ENCODE measurements around the gene RGS3.
A peak's percentile ranks its signal among the peaks of the same experiment; 100 is the strongest.

The RGS3 gene

DNA sequence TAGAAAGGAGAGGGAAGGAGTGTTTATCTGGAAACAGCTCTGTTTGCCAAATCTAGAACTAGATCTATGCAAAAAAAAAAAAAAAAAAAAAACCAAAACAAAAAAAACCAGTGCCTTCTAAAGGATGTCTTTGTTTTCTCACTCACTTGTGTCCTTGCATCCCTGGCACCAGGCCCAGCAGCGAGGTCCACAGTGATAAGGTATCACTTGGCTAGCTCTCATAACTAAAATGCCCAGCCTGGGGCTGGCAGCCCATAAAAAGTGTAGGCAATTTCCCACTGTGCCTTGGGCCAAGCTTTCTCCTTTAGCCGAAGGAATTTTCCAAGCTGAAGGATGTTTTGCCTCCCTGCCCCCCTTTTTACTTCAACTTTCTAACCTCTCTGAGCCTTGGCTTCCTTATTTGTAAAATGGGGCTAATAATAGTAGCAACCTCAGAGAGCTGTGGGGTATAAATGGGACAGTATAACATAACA lies 20.8 kb downstream of the RGS3 start:
- TF ChIP-seq SNAI2 (CRISPR knock-in tag; IDR thresholded peaks at IDR 0.05) (no peak), ZNF70 (CRISPR knock-in tag; IDR thresholded peaks at IDR 0.05) (peak; percentile 70; the same call in 1 of the 2 replicates)
- peak; percentile 63 for ATAC-seq

DNA sequence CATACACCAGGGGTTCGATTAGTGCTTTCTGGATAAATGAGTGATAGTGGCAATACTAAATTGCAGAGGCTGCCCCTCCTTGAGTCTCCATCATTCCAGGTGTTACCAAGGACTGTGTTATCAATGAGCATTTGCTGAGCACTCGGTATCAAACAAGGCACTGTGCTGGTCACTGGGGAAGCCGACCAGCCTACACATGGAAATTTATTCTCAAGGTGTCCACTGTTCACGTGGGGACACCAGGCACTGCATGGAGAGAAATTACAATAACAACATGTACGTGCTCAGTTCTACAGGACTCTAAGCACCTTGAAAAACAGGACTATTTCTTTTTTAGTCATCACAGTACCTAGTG lies 22.2 kb downstream of the RGS3 start:
- no peak; the same call in 2 of the 3 replicates for ATAC-seq
- no peak for TF ChIP-seq RARB (CRISPR knock-in tag; IDR thresholded peaks at IDR 0.05)
- no peak for TF ChIP-seq ARNTL (CRISPR knock-in tag; IDR thresholded peaks at IDR 0.05; ENCODE audit: borderline replicate concordance, low read depth)
- TF ChIP-seq ESRRG (CRISPR knock-in tag; IDR thresholded peaks at IDR 0.05): no peak
- TF ChIP-seq GLIS3 (CRISPR knock-in tag; IDR thresholded peaks at IDR 0.05): no peak
- TF ChIP-seq OSR1 (CRISPR knock-in tag; IDR thresholded peaks at IDR 0.05): no peak
- TF ChIP-seq, protein P1, sequence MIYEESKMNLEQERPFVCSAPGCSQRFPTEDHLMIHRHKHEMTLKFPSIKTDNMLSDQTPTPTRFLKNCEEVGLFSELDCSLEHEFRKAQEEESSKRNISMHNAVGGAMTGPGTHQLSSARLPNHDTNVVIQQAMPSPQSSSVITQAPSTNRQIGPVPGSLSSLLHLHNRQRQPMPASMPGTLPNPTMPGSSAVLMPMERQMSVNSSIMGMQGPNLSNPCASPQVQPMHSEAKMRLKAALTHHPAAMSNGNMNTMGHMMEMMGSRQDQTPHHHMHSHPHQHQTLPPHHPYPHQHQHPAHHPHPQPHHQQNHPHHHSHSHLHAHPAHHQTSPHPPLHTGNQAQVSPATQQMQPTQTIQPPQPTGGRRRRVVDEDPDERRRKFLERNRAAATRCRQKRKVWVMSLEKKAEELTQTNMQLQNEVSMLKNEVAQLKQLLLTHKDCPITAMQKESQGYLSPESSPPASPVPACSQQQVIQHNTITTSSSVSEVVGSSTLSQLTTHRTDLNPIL (CRISPR knock-in tag; IDR thresholded peaks at IDR 0.05; ENCODE audit: low read depth): no peak
- no peak for TF ChIP-seq ZFP3 (CRISPR knock-in tag; IDR thresholded peaks at IDR 0.05)
- TF ChIP-seq SNAI2 (CRISPR knock-in tag; IDR thresholded peaks at IDR 0.05): no peak
- TF ChIP-seq ZNF70 (CRISPR knock-in tag; IDR thresholded peaks at IDR 0.05): no peak
- TF ChIP-seq ZNF8 (CRISPR knock-in tag; IDR thresholded peaks at IDR 0.05): no peak
- TF ChIP-seq ZC3H10 (CRISPR knock-in tag; IDR thresholded peaks at IDR 0.05): no peak
- no peak for TF ChIP-seq TCF4 (CRISPR knock-in tag; IDR thresholded peaks at IDR 0.05; ENCODE audit: borderline replicate concordance)

DNA sequence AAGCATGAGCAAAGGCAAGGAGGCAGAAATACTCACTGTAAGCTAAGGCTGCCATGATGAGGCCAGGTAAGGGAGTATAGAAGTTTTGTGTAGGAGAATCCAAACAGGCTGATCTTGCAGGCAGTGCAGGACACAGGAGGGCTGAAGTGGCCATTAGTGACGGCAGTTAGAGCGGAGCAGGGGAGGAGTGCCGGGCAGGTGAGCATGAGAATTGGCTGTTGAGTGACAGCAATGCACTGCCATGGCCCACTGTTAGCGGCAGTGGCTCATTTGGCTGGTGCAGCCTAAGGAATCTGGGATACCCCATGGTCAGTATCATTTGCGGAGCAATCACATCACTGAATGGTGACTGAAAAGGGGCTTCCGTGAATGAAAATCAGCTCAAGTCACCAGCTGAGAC lies 22.8 kb downstream of the RGS3 start:
- TF ChIP-seq, protein P2, sequence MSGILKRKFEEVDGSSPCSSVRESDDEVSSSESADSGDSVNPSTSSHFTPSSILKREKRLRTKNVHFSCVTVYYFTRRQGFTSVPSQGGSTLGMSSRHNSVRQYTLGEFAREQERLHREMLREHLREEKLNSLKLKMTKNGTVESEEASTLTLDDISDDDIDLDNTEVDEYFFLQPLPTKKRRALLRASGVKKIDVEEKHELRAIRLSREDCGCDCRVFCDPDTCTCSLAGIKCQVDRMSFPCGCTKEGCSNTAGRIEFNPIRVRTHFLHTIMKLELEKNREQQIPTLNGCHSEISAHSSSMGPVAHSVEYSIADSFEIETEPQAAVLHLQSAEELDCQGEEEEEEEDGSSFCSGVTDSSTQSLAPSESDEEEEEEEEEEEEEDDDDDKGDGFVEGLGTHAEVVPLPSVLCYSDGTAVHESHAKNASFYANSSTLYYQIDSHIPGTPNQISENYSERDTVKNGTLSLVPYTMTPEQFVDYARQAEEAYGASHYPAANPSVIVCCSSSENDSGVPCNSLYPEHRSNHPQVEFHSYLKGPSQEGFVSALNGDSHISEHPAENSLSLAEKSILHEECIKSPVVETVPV (CRISPR knock-in tag; IDR thresholded peaks at IDR 0.05): no peak
- TF ChIP-seq RARB (CRISPR knock-in tag; IDR thresholded peaks at IDR 0.05): no peak
- ATAC-seq: no peak

DNA sequence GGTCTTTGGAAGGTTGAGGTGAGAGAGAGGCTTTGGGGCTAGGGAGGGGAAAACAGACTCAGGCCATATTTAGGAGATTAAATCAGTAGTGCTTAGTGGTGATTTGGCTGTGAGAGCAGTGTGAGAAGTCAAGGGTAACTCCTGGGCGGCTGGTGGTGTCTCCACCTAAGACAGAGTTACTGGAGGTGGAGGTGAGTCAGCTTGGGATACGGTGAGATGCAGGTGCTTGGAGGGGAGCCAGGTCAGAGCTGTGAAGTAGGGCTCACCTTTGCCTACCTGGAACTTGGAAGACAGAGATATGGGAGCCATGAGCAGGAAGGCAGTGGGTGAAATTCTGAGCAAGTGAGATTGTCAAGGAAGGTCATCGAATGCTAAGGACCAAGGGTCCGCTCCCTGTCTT lies 24.5 kb downstream of the RGS3 start:
- ATAC-seq: no peak

More for the DNA sequence above, 24.5 kb downstream of the RGS3 start:
- TF ChIP-seq GLIS3 (CRISPR knock-in tag; IDR thresholded peaks at IDR 0.05) (no peak), ZNF8 (CRISPR knock-in tag; IDR thresholded peaks at IDR 0.05) (no peak), ZC3H10 (CRISPR knock-in tag; IDR thresholded peaks at IDR 0.05) (no peak), TCF4 (CRISPR knock-in tag; IDR thresholded peaks at IDR 0.05; ENCODE audit: borderline replicate concordance) (no peak), ZFP3 (CRISPR knock-in tag; IDR thresholded peaks at IDR 0.05) (no peak), TOX (CRISPR knock-in tag; IDR thresholded peaks at IDR 0.05; ENCODE audit: borderline replicate concordance) (no peak), OSR1 (CRISPR knock-in tag; IDR thresholded peaks at IDR 0.05) (no peak), ZNF70 (CRISPR knock-in tag; IDR thresholded peaks at IDR 0.05) (no peak), ESRRG (CRISPR knock-in tag; IDR thresholded peaks at IDR 0.05) (no peak), SNAI2 (CRISPR knock-in tag; IDR thresholded peaks at IDR 0.05) (no peak)
- TF ChIP-seq, protein P3, sequence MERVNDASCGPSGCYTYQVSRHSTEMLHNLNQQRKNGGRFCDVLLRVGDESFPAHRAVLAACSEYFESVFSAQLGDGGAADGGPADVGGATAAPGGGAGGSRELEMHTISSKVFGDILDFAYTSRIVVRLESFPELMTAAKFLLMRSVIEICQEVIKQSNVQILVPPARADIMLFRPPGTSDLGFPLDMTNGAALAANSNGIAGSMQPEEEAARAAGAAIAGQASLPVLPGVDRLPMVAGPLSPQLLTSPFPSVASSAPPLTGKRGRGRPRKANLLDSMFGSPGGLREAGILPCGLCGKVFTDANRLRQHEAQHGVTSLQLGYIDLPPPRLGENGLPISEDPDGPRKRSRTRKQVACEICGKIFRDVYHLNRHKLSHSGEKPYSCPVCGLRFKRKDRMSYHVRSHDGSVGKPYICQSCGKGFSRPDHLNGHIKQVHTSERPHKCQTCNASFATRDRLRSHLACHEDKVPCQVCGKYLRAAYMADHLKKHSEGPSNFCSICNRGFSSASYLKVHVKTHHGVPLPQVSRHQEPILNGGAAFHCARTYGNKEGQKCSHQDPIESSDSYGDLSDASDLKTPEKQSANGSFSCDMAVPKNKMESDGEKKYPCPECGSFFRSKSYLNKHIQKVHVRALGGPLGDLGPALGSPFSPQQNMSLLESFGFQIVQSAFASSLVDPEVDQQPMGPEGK (CRISPR knock-in tag; IDR thresholded peaks at IDR 0.05; ENCODE audit: borderline replicate concordance): no peak
- TF ChIP-seq, protein P1 (CRISPR knock-in tag; IDR thresholded peaks at IDR 0.05; ENCODE audit: low read depth): no peak
- TF ChIP-seq, protein P2 (CRISPR knock-in tag; IDR thresholded peaks at IDR 0.05): no peak
- TF ChIP-seq, protein P4, sequence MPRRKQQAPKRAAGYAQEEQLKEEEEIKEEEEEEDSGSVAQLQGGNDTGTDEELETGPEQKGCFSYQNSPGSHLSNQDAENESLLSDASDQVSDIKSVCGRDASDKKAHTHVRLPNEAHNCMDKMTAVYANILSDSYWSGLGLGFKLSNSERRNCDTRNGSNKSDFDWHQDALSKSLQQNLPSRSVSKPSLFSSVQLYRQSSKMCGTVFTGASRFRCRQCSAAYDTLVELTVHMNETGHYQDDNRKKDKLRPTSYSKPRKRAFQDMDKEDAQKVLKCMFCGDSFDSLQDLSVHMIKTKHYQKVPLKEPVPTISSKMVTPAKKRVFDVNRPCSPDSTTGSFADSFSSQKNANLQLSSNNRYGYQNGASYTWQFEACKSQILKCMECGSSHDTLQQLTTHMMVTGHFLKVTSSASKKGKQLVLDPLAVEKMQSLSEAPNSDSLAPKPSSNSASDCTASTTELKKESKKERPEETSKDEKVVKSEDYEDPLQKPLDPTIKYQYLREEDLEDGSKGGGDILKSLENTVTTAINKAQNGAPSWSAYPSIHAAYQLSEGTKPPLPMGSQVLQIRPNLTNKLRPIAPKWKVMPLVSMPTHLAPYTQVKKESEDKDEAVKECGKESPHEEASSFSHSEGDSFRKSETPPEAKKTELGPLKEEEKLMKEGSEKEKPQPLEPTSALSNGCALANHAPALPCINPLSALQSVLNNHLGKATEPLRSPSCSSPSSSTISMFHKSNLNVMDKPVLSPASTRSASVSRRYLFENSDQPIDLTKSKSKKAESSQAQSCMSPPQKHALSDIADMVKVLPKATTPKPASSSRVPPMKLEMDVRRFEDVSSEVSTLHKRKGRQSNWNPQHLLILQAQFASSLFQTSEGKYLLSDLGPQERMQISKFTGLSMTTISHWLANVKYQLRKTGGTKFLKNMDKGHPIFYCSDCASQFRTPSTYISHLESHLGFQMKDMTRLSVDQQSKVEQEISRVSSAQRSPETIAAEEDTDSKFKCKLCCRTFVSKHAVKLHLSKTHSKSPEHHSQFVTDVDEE (CRISPR knock-in tag; IDR thresholded peaks at IDR 0.05): no peak
